Heart left ventricle (tissue), 13 donors: Measurements from ENCODE around the gene IDUA.

Source experiments
- CTCF ChIP-seq, 12 donors: fragments of 200-600 bp; sonication (generic) in 4 of 12; IDR thresholded peaks; one replicate each; pipeline versions ENCODE4 v1.5.0 to v1.8.0; 2018 to 2022; ENCODE audit warnings: antibody characterized with exemption in 12 of 12, mild to moderate bottlenecking in 5 of 12
- POLR2A ChIP-seq, 2 donors: fragments of 450-650 bp; IDR thresholded peaks; one replicate each; pipeline ENCODE4 v1.6.1; 2017; ENCODE audit warnings: antibody characterized with exemption in 2 of 2, mild to moderate bottlenecking in 2 of 2, moderate library complexity in 2 of 2
- donor health status: ischemic (EF 13 %, LVEDD 7.1; RV severe dilation, severe dysfunction).
- donor health status: DM: no; HTN: yes; CAD: no.
- donor health status: DM: no; HTN: no; CAD: no.
- donor health status: ischemic (EF 25% LVEDD 6.9; RV normal size, moderate dysfunction).
- donor health status: ischemic (EF 25% LVEDD 5.7; RV mildly dilated, moderate dysfunction).
- donor health status: ischemic (EF 35%, LVEDD 5.7; RV mildly dilated, moderate dysfunction).
- donor health status: nonischemic (EF 11% LVEDD 7.7; RV severe dilation, severe dysfunction).
- donor health status: DM: yes; HTN: yes; CAD: no.
- donor health status: PGD.
- donor health status: ischemic (EF 29% LVEDD 5.4; RV normal size, mild dysfunction).
- donor health status: nonischemic (EF 23%, LVEDD 6.1; RV moderate dilation, normal function).

- no peak for TF ChIP-seq CTCF (IDR thresholded peaks at IDR 0.05)
- TF ChIP-seq POLR2A (IDR thresholded peaks at IDR 0.05) = no peak
Observed at GRCh38 chr4:1008840-1009541, 22.1 kb downstream of the IDUA start.
